ENCODE data around the gene FYB2.

GRCh38 chr1:56788102-56788501, 31.1 kb downstream of the FYB2 start:
- no peak for TF ChIP-seq CTCF (IDR thresholded peaks at IDR 0.05)
- no peak for TF ChIP-seq POLR2A (IDR thresholded peaks at IDR 0.05; ENCODE audit: low read depth)
- no peak for TF ChIP-seq POLR2AphosphoS5 (IDR thresholded peaks at IDR 0.05)
- no peak for TF ChIP-seq EP300 (IDR thresholded peaks at IDR 0.05)

Data from esophagus muscularis mucosa (tissue), 4 donors.